Hindlimb muscle (tissue), 1 donor: ENCODE measurements around the gene PXDC1. TPM values are rescaled to one million over a fixed set of nuclear protein-coding genes. Genes with fewer than 3 reads are reported as not detected.

Experiments
- DNase-seq: peaks from one replicate; pipeline ENCODE4 v3.0.0-alpha.2; 2013
- polyA plus RNA-seq: library from polyadenylated mRNA; unstranded; fragments of 120-200 nt; gene quantifications from one replicate; pipeline ENCODE4 v1.2.1, GENCODE V29; 2013; ENCODE audit not compliant: insufficient read length

PXDC1 gene
- polyA plus RNA-seq, 1 donor, result 19.6 TPM

DNA sequence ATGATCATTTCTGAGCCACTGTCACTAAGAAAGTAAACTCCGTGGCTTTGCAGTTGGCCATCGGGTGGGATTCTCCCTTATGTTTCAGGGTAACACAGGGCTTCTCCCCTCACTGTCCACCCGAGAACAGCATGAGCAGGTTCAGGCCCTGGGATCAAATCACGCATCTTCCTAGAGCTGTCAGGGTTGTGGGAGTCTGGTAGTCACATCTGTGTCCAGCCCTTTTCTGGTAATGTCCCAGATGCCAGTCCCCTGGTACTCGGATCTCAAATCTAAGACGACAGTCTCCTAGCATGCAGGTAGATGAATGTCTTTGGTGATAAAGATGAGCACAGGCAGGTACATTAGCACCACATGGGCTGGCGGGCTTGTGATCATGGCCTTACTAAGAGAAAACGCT is 4.8 kb downstream of the PXDC1 start:
- DNase-seq, result no peak

DNA sequence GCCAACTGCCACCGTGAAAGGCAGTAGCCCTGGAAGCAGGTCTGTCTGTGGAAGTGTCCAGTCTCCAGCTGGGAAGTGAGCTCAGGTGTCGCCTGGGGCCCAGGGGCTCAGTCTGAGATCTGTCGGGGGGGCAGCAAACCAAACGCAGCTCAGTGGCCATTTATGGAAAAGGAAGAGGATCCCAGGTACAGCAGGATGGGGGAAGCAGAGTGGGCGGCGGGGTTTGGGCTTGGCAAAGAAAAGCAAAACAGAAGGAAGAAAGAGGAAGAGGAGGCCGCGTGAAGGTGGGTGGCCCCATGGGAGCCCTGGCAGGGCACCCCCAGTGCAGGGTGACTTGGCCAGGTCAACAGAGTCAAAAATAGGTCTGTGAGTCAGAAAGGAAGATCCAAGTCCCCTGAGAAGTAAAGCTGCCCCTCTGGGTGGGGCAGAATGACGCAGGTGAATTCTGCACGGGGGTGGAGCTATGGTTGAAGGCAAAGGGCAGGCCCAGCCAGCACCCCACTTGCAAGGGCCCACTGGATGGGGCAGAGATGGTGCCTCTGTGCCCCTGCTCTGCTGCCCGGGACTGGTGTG is 5.3 kb downstream of the PXDC1 start:
- no peak for DNase-seq

DNA sequence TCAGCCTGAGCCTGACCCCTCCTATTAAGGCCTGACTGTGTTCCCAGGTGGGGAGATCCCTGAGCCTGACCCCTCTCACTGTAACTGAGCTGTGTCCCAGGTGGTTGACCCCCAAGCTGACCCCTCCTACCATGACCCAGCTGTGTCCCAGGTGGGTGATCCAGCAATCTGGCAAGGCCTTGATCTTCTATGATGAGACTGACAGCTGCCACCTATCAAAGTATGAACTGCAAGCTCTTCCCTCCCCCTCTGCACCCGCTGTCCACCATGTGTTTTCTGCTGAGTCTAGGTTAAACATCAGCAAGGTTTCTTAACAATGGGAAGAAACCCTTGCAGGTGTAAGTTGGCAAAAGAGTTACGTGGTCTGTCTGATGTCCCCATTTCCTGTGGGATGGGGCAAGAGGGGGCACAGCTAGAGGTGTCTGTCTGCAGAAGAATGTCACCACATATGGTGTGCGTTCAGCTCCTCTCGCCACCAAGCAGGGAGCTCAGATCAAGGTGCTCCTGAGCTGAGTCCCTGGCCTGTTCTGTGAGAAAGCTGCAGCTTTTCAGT is 5.9 kb downstream of the PXDC1 start:
- DNase-seq, result no peak

DNA sequence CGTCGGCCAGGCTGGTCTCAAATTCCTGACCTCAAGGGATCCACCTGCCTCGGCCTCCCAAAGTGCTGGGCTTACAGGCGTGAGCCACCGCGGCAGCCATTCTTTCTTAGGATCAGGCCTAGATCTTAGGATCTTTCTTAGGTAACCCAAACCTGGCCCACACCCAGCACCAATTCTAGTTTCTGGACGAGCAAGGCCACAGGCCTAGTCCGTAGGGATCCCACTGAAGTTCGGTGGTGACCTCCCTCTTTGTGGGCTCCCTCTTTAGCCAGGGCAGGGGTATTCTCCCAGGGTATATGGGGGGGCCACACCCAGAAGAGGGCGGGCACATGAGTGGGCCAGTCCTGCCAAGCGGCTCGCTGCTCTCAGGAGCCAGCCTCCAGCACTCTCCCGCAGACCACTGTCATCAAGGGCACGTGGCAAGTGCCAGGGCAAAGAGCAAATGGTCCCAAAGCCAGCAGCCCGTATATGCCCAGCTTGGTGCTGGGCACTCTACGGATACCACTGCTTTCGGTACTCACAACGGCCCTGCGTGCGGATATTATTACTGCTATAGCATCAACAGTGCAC is 6.5 kb downstream of the PXDC1 start:
- DNase-seq, result no peak

DNA sequence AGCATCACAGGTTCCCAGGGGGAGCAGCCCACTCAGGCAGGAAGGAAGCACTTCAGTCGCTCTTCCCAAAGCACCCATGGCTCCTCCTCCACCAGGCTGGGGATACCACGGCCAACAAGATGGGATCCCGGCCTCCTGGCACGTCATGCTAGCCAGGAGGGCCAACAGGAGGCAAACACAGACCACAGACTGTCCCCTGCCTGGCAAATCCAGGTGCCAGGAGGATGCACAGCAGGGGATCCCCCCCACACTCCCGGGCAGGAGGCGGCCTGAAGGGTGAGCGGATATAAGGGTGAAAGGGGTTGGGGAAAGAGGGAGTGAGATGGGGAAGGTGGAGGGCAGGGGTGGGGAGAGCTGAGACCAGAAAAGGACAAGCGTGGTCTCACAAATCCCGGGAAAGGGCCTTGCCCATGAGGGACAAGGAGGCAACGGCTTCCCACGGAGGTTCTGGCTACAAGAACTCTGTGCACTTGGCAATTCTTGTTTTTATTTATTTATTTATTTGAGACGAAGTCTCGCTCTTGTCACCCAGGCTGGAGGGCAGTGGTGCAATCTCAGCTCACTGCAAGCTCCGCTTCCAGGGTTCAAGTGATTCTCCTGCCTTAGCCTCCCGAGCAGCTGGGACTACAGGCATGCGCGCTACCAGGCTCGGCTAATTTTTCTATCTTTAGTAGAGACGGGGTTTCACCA is 7.2 kb downstream of the PXDC1 start:
- DNase-seq, result no peak

DNA sequence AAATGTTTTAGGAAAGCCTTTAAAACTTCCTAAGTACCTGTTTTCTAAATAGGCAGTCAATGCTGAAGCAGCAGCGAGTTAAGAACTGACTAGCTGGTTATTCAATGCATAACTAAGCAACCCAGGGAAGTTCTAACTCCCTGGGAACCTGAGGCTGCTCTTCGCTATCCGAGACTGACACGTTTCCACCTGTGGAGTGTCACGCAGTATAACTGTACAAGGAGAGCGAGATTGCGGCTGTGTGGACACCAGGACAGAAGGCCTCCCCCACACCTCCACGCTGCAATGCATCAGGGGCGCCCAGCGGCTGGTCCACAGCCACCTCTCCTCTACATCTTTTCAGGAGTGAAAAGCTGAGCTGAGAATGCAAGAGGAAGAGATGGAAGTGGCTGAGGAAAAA is 8.0 kb downstream of the PXDC1 start:
- no peak for DNase-seq

DNA sequence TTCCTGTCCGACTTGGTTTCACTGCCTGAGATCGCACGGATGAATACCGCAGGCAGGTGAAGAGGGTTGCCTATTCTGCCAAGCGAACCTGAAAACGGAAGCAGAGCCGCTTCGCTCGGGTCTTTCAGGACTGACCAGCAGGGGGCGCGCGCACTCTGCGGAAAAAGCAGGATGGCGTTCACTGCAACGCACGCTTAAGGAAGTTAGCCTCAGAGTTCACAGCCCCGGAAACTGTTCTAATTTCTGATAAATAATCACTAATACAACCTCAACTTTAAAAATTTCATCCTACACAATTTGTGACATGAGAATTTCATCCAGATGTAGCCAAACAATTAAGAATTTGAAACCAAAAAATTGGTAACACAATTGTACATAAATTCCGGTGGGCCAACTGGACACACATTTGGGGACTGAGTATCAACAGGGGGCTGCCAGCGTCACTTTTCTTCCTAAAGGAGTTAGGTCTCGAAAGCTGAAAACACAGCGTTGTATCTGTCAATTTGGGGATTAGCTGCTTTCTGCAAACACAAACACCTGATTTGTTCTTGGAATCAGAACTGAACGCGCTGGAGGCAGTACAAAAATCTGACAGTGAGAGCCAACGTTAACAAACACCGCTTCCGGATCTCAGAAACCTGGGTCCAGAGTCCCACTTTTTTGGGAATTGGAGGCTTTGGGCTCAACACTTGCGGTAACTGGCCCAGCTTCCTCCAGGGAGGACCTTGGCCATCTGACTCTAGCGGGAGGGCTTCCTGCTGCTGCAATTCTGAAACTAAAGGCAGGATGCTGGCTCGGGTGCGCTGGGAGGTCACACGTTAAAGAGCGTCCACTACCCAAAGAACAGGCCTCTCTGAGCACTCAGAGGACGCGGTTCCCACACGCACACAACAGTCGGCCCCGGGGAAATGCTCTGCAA is 8.8 kb downstream of the PXDC1 start:
- peak; percentile 85 for DNase-seq

DNA sequence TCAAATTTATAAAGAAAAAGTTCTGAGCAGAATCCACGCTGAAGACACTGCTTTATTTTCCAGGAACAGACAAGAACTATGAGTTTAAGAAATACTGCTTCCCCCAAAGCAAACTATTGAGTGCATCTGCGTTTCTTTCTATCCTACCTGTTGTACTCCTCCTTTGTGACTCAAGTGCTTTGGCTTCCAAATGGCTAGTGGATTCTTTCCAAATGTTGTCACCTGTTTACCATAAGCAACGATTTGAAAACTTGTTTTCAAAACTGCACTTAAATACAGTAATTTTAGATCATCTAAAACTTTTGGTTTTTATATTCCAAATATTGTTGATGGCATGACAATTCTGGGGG is 9.5 kb downstream of the PXDC1 start:
- DNase-seq, result no peak

DNA sequence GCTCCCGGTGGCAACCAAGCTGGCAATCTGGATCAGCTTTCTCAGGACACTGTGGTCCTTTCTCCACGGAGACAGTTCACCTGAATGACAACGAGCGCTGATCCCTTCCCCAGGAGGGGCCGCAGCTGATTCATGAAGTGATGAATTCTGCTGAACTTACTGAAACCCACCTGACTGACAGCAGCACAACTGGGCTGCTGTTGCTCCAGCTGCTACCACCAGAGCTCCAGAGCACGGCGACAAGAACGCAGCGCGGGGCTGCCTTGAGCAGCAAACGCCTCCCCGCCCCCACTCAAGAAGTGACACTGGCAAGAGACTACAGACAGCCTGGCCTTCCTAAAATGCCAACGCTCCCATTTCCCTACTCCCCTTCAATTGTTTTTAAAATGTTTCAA is 10.0 kb downstream of the PXDC1 start:
- DNase-seq, result no peak

DNA sequence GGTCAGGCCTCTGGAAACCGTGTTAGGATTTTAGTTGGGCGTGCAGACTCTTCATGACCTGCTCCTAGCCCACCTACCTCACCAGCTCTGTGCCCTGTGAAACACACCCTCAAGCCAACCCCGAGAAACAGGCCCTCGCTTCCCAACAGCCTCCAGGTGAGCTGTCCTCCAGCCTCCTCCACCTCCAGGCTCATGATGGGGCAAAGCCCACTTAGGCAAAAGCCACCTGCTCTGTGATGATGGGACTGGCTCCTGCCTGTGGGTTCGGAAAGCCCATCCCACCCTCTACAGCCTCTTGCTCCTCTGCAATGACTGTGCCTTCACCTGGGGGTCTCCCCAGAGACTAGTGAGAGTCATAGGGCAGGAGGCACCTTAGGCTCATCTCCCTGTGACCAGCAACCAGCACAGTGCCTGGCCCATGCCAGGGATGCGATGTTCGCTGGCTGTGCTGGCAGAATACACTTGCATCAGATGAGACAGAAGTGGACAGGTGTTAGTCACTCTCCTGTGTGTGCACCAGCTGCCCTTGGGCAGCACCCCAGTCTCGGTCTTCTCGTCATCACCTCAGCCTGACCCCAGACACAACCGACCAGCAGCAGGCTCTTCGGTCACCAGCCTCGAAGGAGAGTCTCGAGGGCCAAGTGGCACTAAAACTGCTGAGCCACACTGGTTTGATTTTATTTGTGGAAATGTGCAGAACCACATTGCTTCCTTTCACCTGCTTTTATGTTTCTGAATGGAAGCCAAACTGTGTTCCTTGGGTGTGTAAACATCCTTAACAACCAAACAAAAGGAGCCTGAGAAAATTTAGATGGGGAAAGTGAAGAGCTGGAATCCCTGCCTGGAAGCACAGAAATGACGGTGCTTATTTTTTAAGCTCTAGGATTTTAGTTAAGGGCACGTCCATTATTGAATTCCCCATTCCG is 10.7 kb downstream of the PXDC1 start:
- DNase-seq, result no peak

DNA sequence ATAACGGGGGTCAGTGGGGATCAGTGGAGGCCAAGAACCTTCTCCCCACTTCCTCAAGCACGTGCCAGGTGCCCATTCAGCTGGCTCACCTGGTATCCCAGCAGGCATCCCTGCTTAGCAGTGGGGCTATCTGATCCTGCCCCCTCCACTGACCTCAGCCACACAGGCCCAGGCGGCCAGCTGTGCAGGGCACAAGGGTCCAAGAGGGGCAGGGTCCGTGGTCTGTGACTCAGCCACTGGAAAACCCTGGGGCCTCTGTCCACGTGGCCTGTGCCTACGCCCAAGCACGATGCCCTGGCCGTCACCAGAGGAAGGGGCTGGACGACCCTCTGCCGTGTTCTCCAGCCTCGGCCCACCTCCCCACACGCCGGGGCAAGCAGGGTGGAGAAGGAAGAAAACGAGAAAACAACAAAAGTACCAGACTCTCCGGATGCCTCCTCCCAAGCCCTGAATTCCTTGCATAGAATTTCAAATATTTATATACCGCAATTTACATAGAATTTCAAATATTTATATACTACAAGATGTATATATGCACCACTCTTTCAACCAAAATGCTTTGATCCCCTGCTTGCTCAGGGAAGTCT is 12.1 kb downstream of the PXDC1 start:
- no peak for DNase-seq

DNA sequence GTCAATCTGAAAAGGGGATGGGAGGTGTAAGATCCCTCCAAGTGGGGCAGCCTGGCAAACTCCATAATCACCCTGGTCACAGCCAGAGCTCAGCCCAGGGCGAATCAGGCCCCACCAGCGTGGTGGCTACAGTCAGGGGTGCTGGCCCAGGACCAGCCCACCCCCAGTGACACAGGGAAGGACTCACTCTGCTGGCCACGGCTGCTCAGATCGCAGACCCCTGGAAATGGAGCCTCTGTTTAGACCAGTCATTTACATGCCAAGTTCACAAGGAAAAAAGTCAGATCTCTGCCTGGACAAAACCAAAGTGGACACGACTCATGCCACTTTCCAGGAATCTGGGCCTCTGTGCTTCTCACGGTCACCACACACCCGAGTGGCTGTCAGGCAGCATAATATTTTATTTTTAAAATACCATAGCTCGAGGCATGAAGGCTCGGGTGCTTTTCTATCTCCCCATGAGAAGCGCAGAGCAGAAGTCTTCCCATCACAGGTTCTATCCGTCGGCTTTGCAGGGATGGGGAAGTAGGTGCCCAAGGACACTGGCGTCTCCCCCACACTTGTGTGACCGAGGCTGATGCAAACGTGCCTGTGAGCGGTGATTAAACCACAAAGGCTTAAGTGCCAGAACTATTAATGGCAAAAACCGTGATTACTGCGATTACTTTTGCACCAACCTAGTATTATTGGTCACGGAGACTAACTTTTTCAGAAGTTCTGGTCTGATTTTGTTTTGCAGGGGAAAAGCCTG is 13.0 kb downstream of the PXDC1 start:
- DNase-seq, result no peak

DNA sequence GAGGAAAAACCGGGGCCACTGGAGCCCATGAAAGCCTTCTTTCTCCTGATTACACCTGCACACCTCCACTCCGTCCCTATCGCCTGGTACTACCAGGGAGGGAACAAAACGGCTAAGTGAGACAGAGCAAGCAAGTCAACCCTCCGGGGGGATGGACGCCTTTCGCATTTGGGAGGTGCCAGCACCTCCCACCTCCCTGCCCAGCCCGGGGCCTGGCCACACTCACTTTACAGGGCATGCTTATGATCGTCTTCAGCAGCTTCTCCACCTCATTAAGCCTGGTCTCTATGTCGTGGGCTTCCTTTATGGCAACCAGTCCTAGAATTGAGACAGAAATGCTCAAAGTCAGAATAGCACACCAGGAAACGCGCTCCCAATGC is 13.7 kb downstream of the PXDC1 start:
- DNase-seq, result no peak

DNA sequence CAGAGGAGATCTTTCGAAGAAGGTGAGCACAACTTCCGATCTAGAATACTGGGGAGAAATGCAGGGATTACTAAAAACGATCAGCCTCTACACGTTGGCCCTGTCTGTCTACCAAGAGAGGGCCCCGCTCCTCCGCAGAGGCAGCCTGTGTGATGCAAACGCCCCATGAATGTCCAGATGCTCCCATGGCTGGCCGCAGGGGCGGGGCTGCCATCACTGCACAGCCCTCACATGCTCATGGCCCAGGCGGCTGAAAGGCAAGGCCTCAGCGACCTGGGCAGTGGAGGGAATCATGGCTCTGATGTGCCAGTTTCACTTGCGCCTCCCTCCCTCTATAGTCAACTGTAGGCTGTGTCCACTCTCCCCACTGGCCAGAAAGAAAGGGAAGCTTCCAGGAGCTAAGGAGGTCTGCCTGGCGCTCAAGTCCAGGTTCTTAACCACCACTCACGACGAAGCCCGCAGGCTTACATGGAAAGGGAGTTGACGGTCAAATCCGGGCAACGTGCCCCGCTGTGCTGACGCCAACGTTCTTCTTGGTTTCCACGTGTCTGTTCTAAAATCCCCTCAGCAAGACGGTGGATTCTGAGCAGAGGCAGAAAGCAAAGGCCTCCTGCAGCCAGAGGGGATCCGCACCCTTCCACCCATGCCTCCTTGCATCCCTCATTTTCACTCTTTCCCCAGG is 14.2 kb downstream of the PXDC1 start:
- no peak for DNase-seq

DNA sequence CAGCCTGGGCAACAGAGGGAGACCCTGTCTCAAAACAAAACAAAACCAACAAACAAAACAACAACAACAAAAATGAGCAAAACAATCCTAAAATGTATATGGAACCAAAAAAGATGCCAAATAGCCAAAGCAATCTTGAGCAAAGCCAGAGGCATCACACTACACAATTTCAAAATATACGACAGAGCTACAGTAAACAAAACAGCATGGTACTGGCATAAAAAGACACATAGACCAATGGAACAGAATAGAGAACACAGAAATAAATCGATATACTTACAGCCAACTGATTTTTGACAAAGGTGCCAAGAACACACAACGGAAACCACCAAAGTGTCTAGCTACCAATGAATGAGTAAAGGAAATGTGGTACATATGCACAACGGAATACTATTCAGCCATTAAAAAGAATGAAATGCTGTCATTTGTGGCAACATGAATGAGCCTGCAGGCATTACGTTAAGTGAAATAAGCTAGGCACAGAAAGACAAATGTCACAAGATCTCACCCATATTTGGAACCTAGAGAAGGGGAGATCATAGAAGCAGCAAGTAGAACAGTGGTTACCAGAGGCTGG is 16.4 kb downstream of the PXDC1 start:
- no peak for DNase-seq

DNA sequence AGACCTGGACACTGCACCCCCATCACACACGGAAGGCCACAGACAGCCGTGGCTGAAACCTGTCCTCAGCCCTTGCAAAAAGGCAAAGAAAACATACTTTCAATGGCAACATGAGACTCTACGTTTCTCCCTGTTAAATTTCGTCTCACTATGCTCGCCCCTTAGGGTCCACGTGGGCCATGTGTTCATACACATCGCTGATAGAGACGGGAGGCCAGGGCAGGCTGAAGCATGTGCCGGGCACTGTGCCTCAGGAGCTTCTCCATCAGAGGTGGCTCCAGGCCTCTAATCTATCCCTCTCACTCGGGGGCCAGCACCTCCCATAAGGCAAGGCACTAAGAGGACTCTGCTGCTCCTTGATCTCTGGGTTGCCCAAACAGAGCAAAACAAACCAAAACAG is 17.5 kb downstream of the PXDC1 start:
- no peak for DNase-seq

DNA sequence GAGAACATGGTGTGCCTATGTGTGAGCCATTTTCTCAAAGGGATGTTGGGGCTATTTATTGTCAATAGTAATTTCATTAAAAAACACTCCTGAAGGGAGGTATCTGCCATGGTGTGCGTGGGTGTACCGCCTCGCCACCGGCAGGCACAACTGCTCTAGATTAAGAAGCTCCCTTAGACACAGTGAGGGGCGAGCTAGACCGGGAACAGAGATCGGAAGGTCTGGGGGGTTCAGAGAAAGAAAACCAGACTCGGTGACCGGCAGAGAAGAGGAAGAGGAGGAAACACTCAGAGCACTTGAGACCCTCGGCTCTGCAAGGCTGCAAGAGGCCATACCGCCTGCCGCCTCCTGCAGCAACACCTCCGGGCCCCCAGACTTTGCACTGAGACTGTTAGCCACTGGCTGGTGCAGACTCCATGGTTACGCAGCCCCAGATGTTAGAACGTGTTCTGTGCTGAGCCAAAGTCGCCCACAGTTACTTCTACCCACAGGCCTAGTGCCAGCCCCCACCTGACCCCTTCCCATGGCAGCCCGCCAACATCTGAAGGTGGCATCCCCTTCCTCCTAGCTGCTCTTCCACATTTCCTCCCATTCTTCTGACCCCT is 18.1 kb downstream of the PXDC1 start:
- no peak for DNase-seq

DNA sequence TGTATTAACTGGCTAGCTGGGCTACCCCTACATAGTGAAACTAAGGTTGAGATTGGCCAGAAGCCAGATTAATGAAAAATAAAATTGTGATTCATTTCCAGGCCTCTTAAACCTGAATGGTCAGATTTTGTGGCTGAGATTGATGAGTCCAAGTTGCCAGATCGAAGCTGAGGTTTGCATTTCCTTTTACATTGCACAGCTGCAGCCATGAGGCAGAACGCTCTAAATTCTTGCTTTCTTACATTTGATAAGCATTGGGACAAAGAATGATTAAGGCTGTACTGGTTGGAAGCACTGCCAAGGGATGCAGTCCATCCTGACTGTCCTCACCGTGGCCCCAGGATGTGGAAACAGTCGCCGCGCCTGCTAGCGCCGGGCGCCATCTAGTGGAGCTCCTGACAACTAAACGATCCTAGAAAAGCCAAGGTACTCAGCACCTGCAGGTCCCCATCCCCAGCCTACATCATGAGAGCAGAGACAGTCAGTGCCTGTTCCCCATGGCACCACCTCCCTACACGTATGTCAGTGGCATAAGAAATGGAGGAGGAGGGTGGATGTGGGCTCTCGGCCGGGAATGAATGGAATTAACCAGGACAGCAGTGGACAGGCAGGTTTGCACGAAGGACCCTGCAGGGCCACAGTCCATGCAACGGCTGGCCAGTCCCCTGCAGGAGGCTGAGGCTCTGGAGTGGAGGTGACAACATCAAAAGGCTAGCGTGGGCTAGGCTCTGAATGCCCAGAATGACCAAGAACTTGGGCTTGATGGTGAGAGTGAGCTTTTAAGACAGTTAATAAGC is 19.0 kb downstream of the PXDC1 start:
- peak; percentile 68 for DNase-seq

DNA sequence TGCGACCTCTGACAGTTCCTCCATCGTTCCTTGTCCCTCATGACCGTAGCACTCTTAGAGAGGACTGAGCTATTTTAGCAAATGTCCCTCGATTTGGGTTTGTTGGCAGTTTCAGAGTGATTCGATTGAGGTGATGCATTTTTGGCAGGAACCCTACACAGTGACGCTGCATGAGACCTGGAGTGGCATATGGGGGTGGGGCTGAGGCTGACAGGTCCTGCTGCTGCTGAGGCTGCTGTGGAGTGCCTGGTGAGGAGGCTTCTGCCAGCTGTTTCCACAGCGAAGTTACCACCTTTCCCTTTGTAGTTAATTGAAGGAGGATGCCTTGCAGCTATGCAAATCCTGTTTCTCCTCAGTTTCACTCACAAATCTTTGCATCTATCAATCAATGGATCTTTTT is 19.8 kb downstream of the PXDC1 start:
- no peak for DNase-seq
